Measurements from ENCODE around the gene ADGRL1.
"Not testable (repeated sequence)": the region's sequence is repeated elsewhere in the genome, so short reads cannot be mapped to it uniquely, and the experiment has no call there.

Gene ADGRL1

GRCh38 chr19:14186684-14187083 lies 19.3 kb downstream of the ADGRL1 start:
- DNase-seq = not testable (repeated sequence)

DNA sequence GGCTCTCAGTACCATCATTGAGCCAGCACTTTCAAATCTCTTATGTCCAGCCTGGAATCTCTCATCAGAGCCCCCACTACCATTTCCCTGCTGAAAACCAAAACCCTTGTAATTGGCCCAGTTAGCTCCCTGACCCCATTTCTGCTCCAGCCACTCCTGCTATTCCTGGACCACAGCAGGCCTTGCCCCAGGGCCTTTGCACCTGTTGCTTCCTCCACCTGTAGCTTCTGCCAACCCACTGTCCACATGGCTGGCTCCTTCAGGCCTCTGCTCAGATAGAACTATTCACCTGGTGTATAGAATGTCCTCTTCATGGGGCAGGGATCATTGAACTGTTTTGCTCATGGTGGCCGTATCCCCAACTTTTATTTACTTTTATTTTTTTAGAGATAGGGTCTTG lies 20.3 kb downstream of the ADGRL1 start:
- not testable (repeated sequence) for DNase-seq

GRCh38 chr19:14185158-14185557 lies 20.8 kb downstream of the ADGRL1 start:
- DNase-seq = no peak

DNA sequence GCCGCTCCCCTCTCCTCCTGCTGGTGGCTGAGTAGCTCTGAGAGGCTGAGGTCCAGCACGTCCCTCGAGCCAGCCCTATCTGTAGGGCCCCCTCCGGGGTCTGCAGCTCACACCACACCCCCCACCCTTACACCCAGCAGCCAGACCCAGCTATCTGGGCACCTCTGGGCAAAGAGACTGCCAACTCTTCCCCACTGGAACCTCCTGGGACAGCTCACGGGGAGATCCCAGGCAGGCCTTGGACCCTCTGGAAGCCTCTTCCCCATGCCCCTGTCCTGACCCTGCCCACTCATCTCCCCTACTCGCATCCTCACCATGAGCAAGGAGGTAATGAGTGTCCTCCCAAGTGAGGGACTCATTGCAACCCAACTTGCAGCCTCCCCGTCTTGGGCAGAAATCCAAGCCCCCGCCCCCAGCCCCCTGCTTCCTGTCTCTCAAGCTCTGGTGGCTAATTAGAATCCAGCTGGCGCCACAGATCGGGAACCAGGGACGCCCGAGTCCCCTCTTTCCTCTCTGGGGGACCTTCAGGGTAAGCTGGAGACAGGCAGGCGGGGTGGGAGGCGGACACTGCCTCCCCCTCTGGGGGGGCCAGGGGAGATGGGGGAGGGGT lies 22.1 kb downstream of the ADGRL1 start:
- DNase-seq = no peak

DNA sequence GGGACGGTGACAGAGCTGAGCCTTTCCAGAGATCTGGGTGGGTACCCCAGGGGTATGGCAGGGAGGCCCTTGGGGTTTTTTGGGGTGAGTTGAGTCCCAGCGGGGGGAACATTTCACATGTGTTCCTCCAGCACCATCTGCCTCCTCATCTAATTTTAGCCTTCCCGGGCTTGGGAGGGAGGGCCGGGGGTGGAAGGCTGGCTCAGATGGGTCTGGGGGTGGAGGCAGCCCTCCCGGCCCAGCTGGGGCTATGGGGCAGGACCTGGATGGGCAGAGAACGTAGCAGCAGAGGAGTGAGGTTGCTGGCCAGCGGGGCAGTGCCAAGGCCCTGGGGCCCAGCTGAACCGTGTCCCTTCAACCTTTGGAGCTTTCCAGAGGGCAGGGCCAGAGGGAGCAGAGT lies 23.5 kb downstream of the ADGRL1 start:
- DNase-seq = no peak

- no peak for DNase-seq
These were observed 24.1 kb downstream of the ADGRL1 start for GRCh38 chr19:14181906-14182305.

DNA sequence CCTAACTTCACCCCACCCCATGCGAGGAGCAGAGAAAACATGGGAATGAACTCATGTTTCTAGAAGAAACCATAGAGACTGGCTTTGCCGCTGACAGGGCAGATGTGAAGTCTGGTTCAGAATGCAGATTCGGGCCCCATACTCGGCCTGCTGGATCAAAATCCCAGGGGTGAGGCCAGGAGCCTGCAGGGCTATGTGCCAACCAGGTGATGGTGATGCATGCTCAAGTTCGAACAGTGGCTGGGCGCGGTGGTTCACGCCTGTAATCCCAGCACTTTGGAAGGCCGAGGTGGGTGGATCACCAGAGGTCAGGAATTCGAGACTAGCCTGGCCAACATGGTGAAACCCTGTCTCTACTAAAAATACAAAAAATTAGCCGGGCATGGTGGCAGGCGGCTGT lies 24.8 kb downstream of the ADGRL1 start:
- not testable (repeated sequence) for DNase-seq

DNA sequence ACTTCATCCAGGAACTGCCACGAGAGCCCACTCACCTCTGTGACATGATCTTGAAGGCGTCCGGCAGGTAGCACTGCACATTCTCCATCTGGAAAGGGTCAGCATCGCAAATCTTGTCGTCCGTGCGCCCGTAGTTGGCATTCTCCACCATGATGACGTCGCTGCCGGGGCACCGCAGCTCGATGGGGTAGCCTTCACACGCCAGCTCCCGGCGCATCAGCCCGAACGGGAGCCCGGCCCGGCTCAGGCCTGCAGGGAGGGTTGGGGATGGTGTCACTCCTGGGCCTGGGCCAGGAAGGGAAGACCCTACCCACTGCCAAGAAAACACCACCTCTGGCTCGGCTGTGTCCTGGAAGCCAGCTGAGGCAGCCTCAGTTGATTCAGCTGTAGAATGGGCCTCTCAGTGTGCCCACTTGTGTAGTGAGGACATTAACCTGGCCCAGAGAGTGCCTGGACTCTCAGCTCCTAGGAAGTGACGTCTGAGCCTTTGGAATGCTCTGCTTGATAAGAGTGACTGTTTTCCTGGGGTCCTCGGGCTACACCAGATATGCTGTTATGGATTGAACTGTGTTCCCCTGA lies 28.4 kb downstream of the ADGRL1 start:
- no peak for DNase-seq

DNA sequence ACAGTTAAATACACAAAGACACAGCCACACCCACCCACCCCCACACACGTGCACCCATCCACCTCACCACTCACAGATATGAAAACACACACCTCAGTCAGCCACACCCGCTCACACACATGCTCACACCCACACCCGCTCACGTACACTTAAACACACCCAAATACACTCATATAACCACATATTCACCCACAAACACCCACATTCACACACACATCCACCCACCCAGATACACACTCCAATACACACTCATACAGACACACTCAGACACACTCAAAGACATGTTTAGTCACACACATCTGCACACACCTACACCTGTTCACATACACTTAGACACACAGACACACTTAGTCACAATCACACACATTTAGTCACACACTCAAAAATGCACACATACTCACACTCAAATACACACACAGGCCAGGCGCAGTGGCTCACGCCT lies 30.6 kb downstream of the ADGRL1 start:
- no peak for DNase-seq

- DNase-seq = no peak
These were observed 31.1 kb downstream of the ADGRL1 start for GRCh38 chr19:14174883-14175282.

DNA sequence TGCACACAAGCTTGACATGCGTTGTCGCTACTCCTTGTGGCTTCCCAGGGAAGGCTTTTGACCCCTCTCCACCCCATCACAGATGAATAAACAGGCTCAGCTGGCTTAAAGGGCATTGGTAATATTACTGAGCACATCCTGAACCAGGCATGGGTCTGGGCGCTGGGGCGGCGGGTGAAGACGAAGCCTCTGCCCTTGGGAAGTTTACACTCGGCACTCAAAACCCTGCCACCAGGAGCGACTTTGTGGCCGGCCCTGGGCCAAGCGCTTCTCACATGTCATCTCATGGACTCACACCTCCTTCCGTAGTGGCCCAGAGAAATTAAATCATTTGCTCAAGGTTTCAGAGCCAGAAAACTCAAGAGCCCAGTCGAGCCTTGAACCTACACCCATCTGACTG lies 37.0 kb downstream of the ADGRL1 start:
- no peak for DNase-seq

DNA sequence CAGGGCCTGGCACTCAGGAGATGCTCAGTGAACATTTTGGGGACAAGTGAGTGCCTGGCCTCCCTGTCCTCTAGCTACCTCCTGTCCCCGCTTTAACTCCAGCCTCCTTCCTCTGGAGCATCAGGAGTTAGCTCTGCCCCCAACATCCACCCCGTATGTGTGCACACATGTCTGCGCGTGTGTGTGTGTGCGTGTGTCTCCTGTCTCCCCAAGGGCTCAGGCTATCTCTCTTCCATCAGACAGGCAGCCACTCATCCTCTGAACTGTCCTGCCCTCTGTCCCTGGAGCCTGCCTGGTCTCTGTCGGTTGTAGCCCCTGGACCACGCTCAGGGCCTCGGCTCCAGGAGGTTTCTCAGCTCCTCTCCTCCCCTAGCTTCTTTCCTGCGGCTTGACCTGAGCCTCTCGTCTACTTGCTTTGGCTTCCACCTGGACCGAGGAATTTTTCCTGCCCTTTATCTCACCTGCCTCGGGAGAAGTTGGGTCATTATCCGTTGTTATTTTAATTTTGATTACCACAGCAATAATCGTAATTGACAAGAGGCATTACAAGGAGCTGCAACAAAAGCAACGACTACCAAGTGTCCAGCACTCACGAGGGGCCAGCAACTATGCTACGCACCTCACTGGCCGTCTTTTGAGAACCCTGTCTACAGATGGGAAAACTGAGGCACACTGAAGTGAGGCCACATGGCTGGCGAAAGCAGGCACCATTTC lies 37.6 kb downstream of the ADGRL1 start:
- DNase-seq = no peak

DNA sequence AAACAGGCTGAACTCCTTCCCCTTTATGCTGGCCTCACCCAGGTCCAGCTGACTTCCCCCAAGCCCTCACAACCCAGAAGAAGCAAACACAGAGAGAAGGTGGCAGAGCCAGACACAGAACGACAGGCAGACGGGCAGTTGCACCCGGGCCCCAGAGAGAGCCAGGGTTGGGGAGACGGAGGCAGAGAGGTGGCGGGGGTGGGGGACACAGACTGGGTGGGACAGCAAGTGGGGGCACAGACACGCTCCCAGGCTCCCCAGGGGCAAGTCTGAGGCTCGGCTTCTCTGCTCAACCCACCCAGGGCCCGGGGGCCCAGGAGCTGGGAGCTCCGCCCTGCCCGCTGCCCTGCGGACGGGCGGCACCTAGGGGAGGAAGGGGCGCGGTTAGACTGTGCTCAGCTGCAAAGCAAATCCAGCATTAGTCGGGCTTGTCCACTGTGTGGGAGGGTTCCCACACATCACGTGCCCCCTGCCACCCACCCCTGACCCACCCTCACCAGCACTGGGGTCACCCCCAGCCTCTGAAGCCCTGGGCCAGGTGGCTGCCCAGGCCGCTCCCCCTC lies 38.3 kb downstream of the ADGRL1 start:
- peak; percentile 51 for DNase-seq

- no peak for DNase-seq
These were observed 38.9 kb downstream of the ADGRL1 start for GRCh38 chr19:14166999-14167575.

DNA sequence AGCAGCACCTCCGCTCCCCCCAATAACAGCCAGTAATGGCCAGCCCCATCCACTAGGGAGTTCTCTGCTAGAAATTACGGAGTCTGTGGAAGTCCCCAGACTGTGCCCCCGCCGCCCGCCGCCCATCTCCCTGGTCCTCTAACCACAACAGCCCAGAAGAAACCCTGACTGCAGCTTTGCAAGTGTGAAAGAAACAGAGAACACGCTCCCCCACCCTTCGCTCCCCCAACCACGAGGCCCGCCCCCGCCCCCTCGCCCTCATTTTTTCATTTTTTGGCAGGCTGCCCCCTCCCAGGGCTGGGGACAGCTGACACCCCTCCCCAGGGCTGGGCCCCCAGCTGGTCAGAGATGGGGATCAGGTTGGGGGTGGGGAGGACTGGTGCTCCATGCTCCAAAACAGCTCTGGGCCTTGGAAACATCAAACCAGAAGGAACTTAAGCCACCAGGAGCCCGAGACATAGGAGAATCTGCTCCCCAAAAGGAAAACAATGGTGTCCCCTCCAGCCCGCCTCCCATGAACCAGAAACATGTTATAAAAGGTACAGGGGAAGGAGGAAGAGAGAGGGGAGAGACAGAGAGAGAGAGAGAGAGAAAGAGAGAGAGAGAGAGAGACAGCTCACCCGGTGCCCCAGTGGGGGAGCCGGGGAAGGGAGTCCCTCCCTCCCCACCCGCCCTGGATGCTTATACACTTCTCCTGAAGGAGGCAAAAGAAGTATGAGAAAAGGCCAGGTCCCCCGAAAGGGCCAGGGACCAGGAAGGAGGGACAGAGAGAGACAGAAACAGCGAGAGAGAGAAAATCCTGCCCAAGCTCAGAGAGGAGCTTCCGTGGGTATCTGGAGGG lies 39.8 kb downstream of the ADGRL1 start:
- DNase-seq = no peak

- no peak for DNase-seq
These were observed 41.1 kb downstream of the ADGRL1 start for GRCh38 chr19:14164724-14165493.

- DNase-seq = no peak
These were observed 41.9 kb downstream of the ADGRL1 start for GRCh38 chr19:14164082-14164481.

DNA sequence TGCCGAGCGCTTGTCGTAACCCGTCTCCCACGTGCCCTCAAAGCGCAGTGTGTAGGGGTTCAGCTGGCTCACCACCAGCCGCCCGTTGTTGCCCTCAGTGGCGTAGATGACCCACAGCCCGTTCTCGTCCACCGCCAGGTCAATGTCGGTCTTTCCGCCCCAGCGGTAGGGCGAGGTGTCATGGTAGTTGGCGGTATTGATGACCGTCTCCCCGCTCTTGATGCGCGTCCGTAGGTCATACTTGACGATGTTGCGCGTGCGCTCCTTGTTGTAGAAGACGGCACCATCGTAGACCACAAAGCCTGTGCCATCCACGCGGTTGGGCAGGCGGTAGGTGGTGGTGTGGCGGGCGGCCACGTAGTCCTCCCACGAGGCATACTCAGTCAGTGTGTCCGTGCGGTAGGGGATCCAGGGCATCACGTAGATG lies 43.1 kb downstream of the ADGRL1 start:
- DNase-seq = no peak

DNA sequence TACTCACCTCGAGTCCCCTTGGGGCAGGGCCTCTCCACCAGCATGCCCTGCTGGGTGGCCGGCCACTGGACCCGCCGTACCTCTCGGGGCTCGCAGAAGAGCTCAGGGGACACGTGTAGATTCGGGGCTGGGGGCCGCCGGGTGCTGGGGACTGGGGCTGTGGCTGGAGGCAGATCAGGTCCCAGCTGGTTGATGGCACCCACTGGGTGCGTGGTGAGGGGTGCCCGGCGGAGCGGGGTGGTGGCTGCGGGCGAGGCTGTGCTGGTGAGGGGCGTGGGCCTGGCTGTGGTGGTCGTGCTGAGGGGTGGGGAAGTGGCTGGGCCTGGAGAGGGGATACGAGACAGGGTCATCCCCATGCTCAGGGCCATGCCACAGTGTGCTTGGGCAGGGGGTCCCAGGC lies 44.7 kb downstream of the ADGRL1 start:
- no peak for DNase-seq

- DNase-seq = no peak
These were observed 45.8 kb downstream of the ADGRL1 start for GRCh38 chr19:14160017-14160703.

GRCh38 chr19:14159059-14159458 lies 46.9 kb downstream of the ADGRL1 start:
- DNase-seq = no peak
